HEK293 (cell line): ENCODE data around the gene CAB39.

Experiments
- CTCF ChIA-PET: fragments of 350-600 bp; formaldehyde crosslinking; extraction: SDS; loops from one replicate; lab custom pipeline; 2021; ENCODE audit warnings: antibody characterized with exemption; lab: Yijun Ruan, JAX
- POLR2A ChIA-PET: fragments of 300-600 bp; formaldehyde crosslinking; extraction: SDS; loops from one replicate; lab custom pipeline; 2020; ENCODE audit warnings: antibody characterized with exemption, inconsistent platforms; lab: Yijun Ruan, JAX
- H3K27ac ChIP-seq: fragments of 200-500 bp; sonication (Bioruptor generic); 2 replicates; pipeline ENCODE4 v1.5.1; 2014; ENCODE audit warnings: low read depth, low read length, control low read depth, inconsistent platforms; ENCODE audit errors: extremely low read depth
- H3K36me3 ChIP-seq, 2 experiments: fragments of 200-500 bp in 1 of 2; sonication (Bioruptor generic) in 1 of 2; 1 replicate in 1 of 2; 2 replicates in 1 of 2; pipeline ENCODE4 v1.5.1; 2014 to 2017; ENCODE audit warnings: inconsistent platforms in 2 of 2, low read length in 2 of 2; ENCODE audit not compliant: control insufficient read depth in 2 of 2, insufficient read depth in 1 of 2
- H3K4me1 ChIP-seq: fragments of 200-500 bp; sonication (Bioruptor generic); 2 replicates; pipeline ENCODE4 v1.5.1; 2014; ENCODE audit warnings: mild to moderate bottlenecking, low read length, inconsistent platforms; ENCODE audit not compliant: control insufficient read depth, insufficient read depth
- H3K4me3 ChIP-seq: 2 replicates; pipeline ENCODE4 v1.5.1; 2011; ENCODE audit warnings: low read depth, mild to moderate bottlenecking, control low read depth, low read length, moderate library complexity
- H3K9me3 ChIP-seq: fragments of 200-500 bp; sonication (Bioruptor generic); 2 replicates; pipeline ENCODE4 v1.5.1; 2014; ENCODE audit warnings: low read depth, low read length, inconsistent platforms; ENCODE audit not compliant: control insufficient read depth, insufficient read depth
- BCL11A ChIP-seq: fragments of 450-650 bp; formaldehyde crosslinking; IDR thresholded peaks from 2 replicates; pipeline ENCODE4 v1.5.1; 2016; ENCODE audit warnings: low read depth, missing biosample characterization, missing genetic modification characterization
- BCL6B ChIP-seq: fragments of 450-650 bp; formaldehyde crosslinking; IDR thresholded peaks from 2 replicates; pipeline ENCODE4 v1.5.1; 2017; ENCODE audit warnings: missing biosample characterization, missing genetic modification characterization
- ELK4 ChIP-seq: IDR thresholded peaks from 2 replicates; pipeline ENCODE4 v1.6.1; 2011; ENCODE audit warnings: mild to moderate bottlenecking, low read depth, low read length, borderline replicate concordance
- GFI1B ChIP-seq: fragments of 450-650 bp; formaldehyde crosslinking; IDR thresholded peaks from 2 replicates; pipeline ENCODE4 v1.5.1; 2016; ENCODE audit warnings: missing biosample characterization, missing genetic modification characterization
- HIC1 ChIP-seq: fragments of 450-650 bp; formaldehyde crosslinking; IDR thresholded peaks from 2 replicates; pipeline ENCODE4 v1.5.1; 2016; ENCODE audit warnings: missing biosample characterization, missing genetic modification characterization
- HOXC10 ChIP-seq: sonication (generic); formaldehyde crosslinking; IDR thresholded peaks from 2 replicates; pipeline ENCODE4 v1.8.1; 2023; ENCODE audit warnings: mild to moderate bottlenecking, missing genetic modification reagents
- KLF8 ChIP-seq: fragments of 450-650 bp; formaldehyde crosslinking; IDR thresholded peaks from 2 replicates; pipeline ENCODE4 v1.5.1; 2016; ENCODE audit warnings: missing biosample characterization, missing genetic modification characterization
- PRDM1 ChIP-seq: fragments of 450-650 bp; formaldehyde crosslinking; IDR thresholded peaks from 2 replicates; pipeline ENCODE4; 2016; ENCODE audit warnings: missing biosample characterization, missing genetic modification characterization
- SP7 ChIP-seq: fragments of 450-650 bp; formaldehyde crosslinking; IDR thresholded peaks from 2 replicates; pipeline ENCODE4 v1.5.1; 2016; ENCODE audit warnings: missing biosample characterization, missing genetic modification characterization
- YY2 ChIP-seq: fragments of 450-650 bp; formaldehyde crosslinking; IDR thresholded peaks from 2 replicates; pipeline ENCODE4 v1.5.1; 2016; ENCODE audit warnings: missing biosample characterization, missing genetic modification characterization
- ZBTB8A ChIP-seq: fragments of 450-650 bp; formaldehyde crosslinking; IDR thresholded peaks from 2 replicates; pipeline ENCODE4 v1.5.1; 2016; ENCODE audit warnings: missing biosample characterization, missing genetic modification characterization
- ZNF138 ChIP-seq: fragments of 450-650 bp; formaldehyde crosslinking; IDR thresholded peaks from 2 replicates; pipeline ENCODE4 v1.5.1; 2016; ENCODE audit warnings: missing biosample characterization, missing genetic modification characterization, borderline replicate concordance
- ZNF140 ChIP-seq: fragments of 450-650 bp; formaldehyde crosslinking; IDR thresholded peaks from 2 replicates; pipeline ENCODE4 v1.5.1; 2016; ENCODE audit warnings: missing biosample characterization, missing genetic modification characterization
- ZNF214 ChIP-seq: fragments of 450-650 bp; formaldehyde crosslinking; IDR thresholded peaks from 2 replicates; pipeline ENCODE4 v1.5.1; 2017; ENCODE audit warnings: missing biosample characterization, mild to moderate bottlenecking, missing genetic modification characterization, borderline replicate concordance
- ZNF221 ChIP-seq: fragments of 450-650 bp; formaldehyde crosslinking; IDR thresholded peaks from 2 replicates; pipeline ENCODE4 v1.5.1; 2017; ENCODE audit warnings: missing biosample characterization, missing genetic modification characterization, borderline replicate concordance
- ZNF302 ChIP-seq: fragments of 450-650 bp; formaldehyde crosslinking; IDR thresholded peaks from 2 replicates; pipeline ENCODE4 v1.5.1; 2016; ENCODE audit warnings: missing biosample characterization, missing genetic modification characterization, low read depth
- ZNF324 ChIP-seq: fragments of 450-650 bp; formaldehyde crosslinking; IDR thresholded peaks from 2 replicates; pipeline ENCODE4 v1.5.1; 2016; ENCODE audit warnings: missing biosample characterization, missing genetic modification characterization
- ZNF558 ChIP-seq: fragments of 450-650 bp; formaldehyde crosslinking; IDR thresholded peaks from 2 replicates; pipeline ENCODE4 v1.5.1; 2016; ENCODE audit warnings: missing biosample characterization, missing genetic modification characterization
- ZNF585B ChIP-seq: fragments of 450-650 bp; formaldehyde crosslinking; IDR thresholded peaks from 2 replicates; pipeline ENCODE4 v1.5.1; 2016; ENCODE audit warnings: missing biosample characterization, missing genetic modification characterization
- ZNF658 ChIP-seq: fragments of 450-650 bp; formaldehyde crosslinking; IDR thresholded peaks from 2 replicates; pipeline ENCODE4; 2016; ENCODE audit warnings: missing biosample characterization, missing genetic modification characterization
- ZNF677 ChIP-seq: fragments of 450-650 bp; IDR thresholded peaks from 2 replicates; pipeline ENCODE4 v1.5.0; 2018; ENCODE audit warnings: missing biosample characterization, mild to moderate bottlenecking, missing genetic modification characterization, moderate library complexity
- ZNF777 ChIP-seq: fragments of 450-650 bp; formaldehyde crosslinking; IDR thresholded peaks from 2 replicates; pipeline ENCODE4 v1.5.1; 2017; ENCODE audit warnings: missing biosample characterization, missing genetic modification characterization, borderline replicate concordance
- ZNF792 ChIP-seq: fragments of 450-650 bp; formaldehyde crosslinking; IDR thresholded peaks from 2 replicates; pipeline ENCODE4 v1.5.1; 2016; ENCODE audit warnings: missing biosample characterization, missing genetic modification characterization
- ZSCAN4 ChIP-seq: fragments of 450-650 bp; formaldehyde crosslinking; IDR thresholded peaks from 2 replicates; pipeline ENCODE4 v1.5.1; 2017; ENCODE audit warnings: missing biosample characterization, missing genetic modification characterization
- ZXDB ChIP-seq: fragments of 450-650 bp; formaldehyde crosslinking; IDR thresholded peaks from 2 replicates; pipeline ENCODE4 v1.5.1; 2016; ENCODE audit warnings: missing biosample characterization, missing genetic modification characterization
- TF ChIP-seq, protein P1 (sequence below): fragments of 450-650 bp; formaldehyde crosslinking; IDR thresholded peaks from 2 replicates; pipeline ENCODE4 v1.5.1; 2017; ENCODE audit warnings: missing biosample characterization, missing genetic modification characterization

Gene CAB39

DNA sequence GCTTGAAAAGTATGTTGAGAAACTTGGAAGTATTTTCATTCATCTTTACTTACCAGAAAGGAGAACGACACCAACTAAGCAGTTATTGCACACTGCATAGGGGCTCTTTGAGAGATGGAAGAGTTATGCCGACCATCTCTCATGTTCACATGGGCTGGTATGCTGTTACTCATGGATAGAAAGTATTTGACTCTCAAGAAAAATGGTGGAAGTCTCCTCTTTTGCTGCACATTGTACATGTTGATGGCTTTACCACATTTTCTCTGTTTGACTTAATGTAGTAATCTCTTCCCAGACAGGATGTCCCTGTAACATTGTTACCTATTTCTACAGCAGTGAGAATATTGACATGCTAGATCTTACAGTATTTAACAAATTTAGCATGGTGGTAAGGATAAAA is 23.2 kb downstream of the CAB39 start (continued):
- TF ChIP-seq ZSCAN4 (no peak), ZBTB8A (tag by site-specific recombination) (no peak), ZXDB (tag by site-specific recombination) (no peak), ZNF792 (tag by site-specific recombination) (no peak), ZNF558 (tag by site-specific recombination) (no peak), ZNF585B (tag by site-specific recombination) (no peak), HOXC10 (no peak), SP7 (tag by site-specific recombination) (no peak)

GRCh38 chr2:230737300-230737699 is 24.7 kb downstream of the CAB39 start:
- Histone ChIP-seq H3K9me3 (no peaks in the 10 kb centered on the region), H3K4me1 (peaks cover 24% of the 10 kb centered on the region), H3K27ac (no peak overlapping the region), H3K36me3 (peaks cover 0 to 11% of the 10 kb centered on the region in 2 experiments; a peak in 1 of 3 replicates), H3K4me3 (no peak overlapping the region)
- POLR2A ChIA-PET = no interaction called here
- CTCF ChIA-PET = interaction anchor here (0.9 kb wide), 1 partner anchor 25 kb away, joined by 3 read pairs; no protein-coding TSS in a partner anchor
- TF ChIP-seq BCL11A (no peak), ELK4 (no peak), ZNF302 (tag by site-specific recombination) (no peak), SP7 (tag by site-specific recombination) (no peak), ZNF214 (tag by site-specific recombination) (no peak), KLF8 (tag by site-specific recombination) (no peak), HIC1 (tag by site-specific recombination) (no peak), ZNF324 (no peak), GFI1B (tag by site-specific recombination) (no peak), ZNF658 (tag by site-specific recombination) (no peak), ZNF138 (no peak), ZNF221 (no peak)

GRCh38 chr2:230737791-230738226 is 25.2 kb downstream of the CAB39 start:
- CTCF ChIA-PET = interaction anchor here (0.6 kb wide), 2 partner anchors 61 to 83 kb away, joined by 3 read pairs; no protein-coding TSS in a partner anchor
- Histone ChIP-seq H3K36me3 (peaks cover 0 to 11% of the 10 kb centered on the region in 2 experiments; a peak in 1 of 3 replicates), H3K27ac (peak overlapping the region; percentile 38; the same call in 1 of the 2 replicates), H3K9me3 (no peaks in the 10 kb centered on the region)
- POLR2A ChIA-PET = no interaction called here
- TF ChIP-seq PRDM1 (peak; percentile 23; the same call in 1 of the 2 replicates), ZNF777 (tag by site-specific recombination) (no peak), ZNF140 (no peak), ZNF677 (tag by site-specific recombination) (no peak), YY2 (tag by site-specific recombination) (no peak), BCL6B (tag by site-specific recombination) (peak; percentile 71; the same call in 1 of the 2 replicates)
- TF ChIP-seq, protein P1, sequence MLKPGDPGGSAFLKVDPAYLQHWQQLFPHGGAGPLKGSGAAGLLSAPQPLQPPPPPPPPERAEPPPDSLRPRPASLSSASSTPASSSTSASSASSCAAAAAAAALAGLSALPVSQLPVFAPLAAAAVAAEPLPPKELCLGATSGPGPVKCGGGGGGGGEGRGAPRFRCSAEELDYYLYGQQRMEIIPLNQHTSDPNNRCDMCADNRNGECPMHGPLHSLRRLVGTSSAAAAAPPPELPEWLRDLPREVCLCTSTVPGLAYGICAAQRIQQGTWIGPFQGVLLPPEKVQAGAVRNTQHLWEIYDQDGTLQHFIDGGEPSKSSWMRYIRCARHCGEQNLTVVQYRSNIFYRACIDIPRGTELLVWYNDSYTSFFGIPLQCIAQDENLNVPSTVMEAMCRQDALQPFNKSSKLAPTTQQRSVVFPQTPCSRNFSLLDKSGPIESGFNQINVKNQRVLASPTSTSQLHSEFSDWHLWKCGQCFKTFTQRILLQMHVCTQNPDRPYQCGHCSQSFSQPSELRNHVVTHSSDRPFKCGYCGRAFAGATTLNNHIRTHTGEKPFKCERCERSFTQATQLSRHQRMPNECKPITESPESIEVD (tag by site-specific recombination) = peak; percentile 97
- TF ChIP-seq, all 188 proteins: peak for 3
- H3K4me3 ChIP-seq = no peak overlapping the region
- peaks cover 24% of the 10 kb centered on the region for H3K4me1 ChIP-seq
